Uterus (tissue), 4 donors: ENCODE results near the gene ASB13. TPM values are rescaled to one million over a fixed set of nuclear protein-coding genes. Genes with fewer than 3 reads are reported as not detected.
A peak's percentile ranks its signal among the peaks of the same experiment; 100 is the strongest.

Source experiments
- DNase-seq, 2 donors: peaks; one replicate each; pipeline ENCODE4 v3.0.0-alpha.2; 2019 to 2020
- H3K27ac ChIP-seq, 2 donors: fragments of 200-600 bp; sonication (generic); 1 replicate in 1 of 2; 2 replicates in 1 of 2; pipeline ENCODE4 v1.5.1; 2016 to 2018
- H3K27me3 ChIP-seq, 2 donors: fragments of 200-600 bp; sonication (generic); one replicate each; pipeline ENCODE4 v1.5.1; 2018 to 2019; ENCODE audit warnings: control low read depth in 1 of 2
- H3K36me3 ChIP-seq, 2 donors: fragments of 200-600 bp; sonication (generic); one replicate each; pipeline ENCODE4 v1.5.1; 2019; ENCODE audit warnings: control low read depth in 1 of 2
- H3K4me1 ChIP-seq, 2 donors: fragments of 200-600 bp; sonication (generic); one replicate each; pipeline ENCODE4 v1.5.1; 2018 to 2019; ENCODE audit warnings: control low read depth in 1 of 2
- H3K4me3 ChIP-seq, 2 donors: fragments of 200-600 bp; sonication (generic); 1 replicate in 1 of 2; 2 replicates in 1 of 2; pipeline ENCODE4 v1.5.1; 2018 to 2019; ENCODE audit warnings: mild to moderate bottlenecking in 1 of 2
- H3K9me3 ChIP-seq, 2 donors: fragments of 200-600 bp; sonication (generic); one replicate each; pipeline ENCODE4 v1.5.1; 2019; ENCODE audit warnings: control low read depth in 1 of 2
- POLR2A ChIP-seq, 2 donors: fragments of 450-650 bp; IDR thresholded peaks; one replicate each; pipeline ENCODE4 v1.6.1; 2016; ENCODE audit warnings: antibody characterized with exemption in 2 of 2, mild to moderate bottlenecking in 1 of 2, moderate library complexity in 1 of 2
- intact Hi-C: fragments of 100-400 bp; cut with DNase I; formaldehyde crosslinking; loops from one replicate; pipeline ENCODE4 v1.15.1; 2023; ENCODE audit warnings: low total_unique reads
- total RNA-seq, 4 donors: library from RNA; depleted of rRNA in 3 of 4; stranded (reverse); fragments of >200 nt in 3 of 4; gene quantifications; one replicate each; pipeline versions ENCODE4 v1.1.0 to v1.2.4, GENCODE V29; 2014 to 2023
- TF ChIP-seq, protein P1 (sequence below), 4 experiments: fragments of 200-600 bp in 2 of 4; fragments of 450-650 bp in 2 of 4; sonication (generic) in 2 of 4; IDR thresholded peaks; one replicate each; pipeline ENCODE4 v1.5.1; 2016 to 2019; ENCODE audit warnings: antibody characterized with exemption in 4 of 4, mild to moderate bottlenecking in 2 of 4, moderate library complexity in 1 of 4
- donor health status: DM: yes; HTN: yes; CAD: no.

ASB13 gene
- total RNA-seq, 4 donors from 2014 or later = 8.7 to 25.7 (median 17.9) TPM

DNA sequence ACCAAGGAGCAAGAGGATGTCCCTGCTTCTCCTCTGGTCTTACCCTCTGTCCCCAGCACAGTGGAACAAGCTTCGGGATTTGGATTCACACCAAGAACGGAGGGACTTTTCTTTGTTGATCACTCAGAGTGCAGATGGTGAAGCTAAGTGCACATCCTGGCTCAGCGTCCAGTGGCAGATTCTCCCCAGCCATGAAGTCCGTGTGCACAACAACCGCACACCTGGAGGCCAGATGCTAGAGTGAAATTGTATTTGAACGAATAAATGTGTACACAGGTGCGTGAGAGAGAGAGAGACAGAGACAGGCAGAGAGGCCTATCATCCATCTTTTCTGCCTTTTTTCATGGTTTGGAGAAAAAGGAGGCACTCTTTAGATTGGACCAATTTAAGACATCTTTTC is 31.5 kb downstream of the ASB13 start:
- H3K27me3 ChIP-seq = no peaks in the 10 kb centered on the region

GRCh38 chr10:5633166-5633749 is 33.1 kb downstream of the ASB13 start:
- no peak overlapping the region for H3K4me3 ChIP-seq
- H3K36me3 ChIP-seq = no peaks in the 10 kb centered on the region
- H3K4me1 ChIP-seq = peaks cover 0 to 3% of the 10 kb centered on the region in 2 donors
- H3K9me3 ChIP-seq = no peaks in the 10 kb centered on the region
- intact Hi-C loops = no loop called here
- no peaks in the 10 kb centered on the region for H3K27me3 ChIP-seq
- no peak for DNase-seq
- peak overlapping the region; percentile 56 to 59 for H3K27ac ChIP-seq
- TF ChIP-seq, protein P1, sequence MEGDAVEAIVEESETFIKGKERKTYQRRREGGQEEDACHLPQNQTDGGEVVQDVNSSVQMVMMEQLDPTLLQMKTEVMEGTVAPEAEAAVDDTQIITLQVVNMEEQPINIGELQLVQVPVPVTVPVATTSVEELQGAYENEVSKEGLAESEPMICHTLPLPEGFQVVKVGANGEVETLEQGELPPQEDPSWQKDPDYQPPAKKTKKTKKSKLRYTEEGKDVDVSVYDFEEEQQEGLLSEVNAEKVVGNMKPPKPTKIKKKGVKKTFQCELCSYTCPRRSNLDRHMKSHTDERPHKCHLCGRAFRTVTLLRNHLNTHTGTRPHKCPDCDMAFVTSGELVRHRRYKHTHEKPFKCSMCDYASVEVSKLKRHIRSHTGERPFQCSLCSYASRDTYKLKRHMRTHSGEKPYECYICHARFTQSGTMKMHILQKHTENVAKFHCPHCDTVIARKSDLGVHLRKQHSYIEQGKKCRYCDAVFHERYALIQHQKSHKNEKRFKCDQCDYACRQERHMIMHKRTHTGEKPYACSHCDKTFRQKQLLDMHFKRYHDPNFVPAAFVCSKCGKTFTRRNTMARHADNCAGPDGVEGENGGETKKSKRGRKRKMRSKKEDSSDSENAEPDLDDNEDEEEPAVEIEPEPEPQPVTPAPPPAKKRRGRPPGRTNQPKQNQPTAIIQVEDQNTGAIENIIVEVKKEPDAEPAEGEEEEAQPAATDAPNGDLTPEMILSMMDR (IDR thresholded peaks at IDR 0.05) = no peak
- no peak for TF ChIP-seq POLR2A (IDR thresholded peaks at IDR 0.05)

More for the DNA sequence above, 31.5 kb downstream of the ASB13 start:
- no peaks in the 10 kb centered on the region for H3K36me3 ChIP-seq
- intact Hi-C loops = no loop called here
- TF ChIP-seq, protein P1 (IDR thresholded peaks at IDR 0.05) = no peak
- no peak for TF ChIP-seq POLR2A (IDR thresholded peaks at IDR 0.05)
- H3K9me3 ChIP-seq = no peaks in the 10 kb centered on the region
- no peak overlapping the region for H3K4me3 ChIP-seq
- DNase-seq = no peak
- H3K4me1 ChIP-seq = peaks cover 0 to 3% of the 10 kb centered on the region in 2 donors
- no peak overlapping the region for H3K27ac ChIP-seq

DNA sequence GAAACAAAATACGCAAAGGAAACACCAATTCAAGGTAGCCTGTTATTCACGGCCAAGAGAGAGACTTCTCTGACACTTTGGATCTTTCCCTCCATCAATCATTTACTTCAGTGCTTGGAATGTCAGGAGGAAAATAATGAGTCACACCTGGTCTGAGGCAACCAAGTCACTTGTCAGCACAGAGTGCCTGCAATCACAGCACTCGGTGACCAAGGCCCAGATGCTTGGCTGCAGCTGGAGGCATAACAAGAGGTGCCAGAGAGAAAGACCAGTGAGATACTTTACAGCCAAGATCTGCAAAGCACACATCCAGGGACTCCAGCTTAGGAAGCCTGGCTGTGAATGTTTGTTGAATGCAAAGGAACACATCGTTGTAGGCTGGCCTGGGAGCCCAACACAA is 33.9 kb downstream of the ASB13 start:
- Histone ChIP-seq H3K36me3 (no peaks in the 10 kb centered on the region), H3K27me3 (no peaks in the 10 kb centered on the region), H3K4me3 (no peak overlapping the region), H3K27ac (peak overlapping the region; percentile 56 to 59), H3K4me1 (peaks cover 0 to 3% of the 10 kb centered on the region in 2 donors), H3K9me3 (no peaks in the 10 kb centered on the region)
- intact Hi-C loops = no loop called here
- no peak for TF ChIP-seq POLR2A (IDR thresholded peaks at IDR 0.05)
- TF ChIP-seq, protein P1 (IDR thresholded peaks at IDR 0.05) = no peak
- DNase-seq = no peak

GRCh38 chr10:5631936-5632335 is 34.5 kb downstream of the ASB13 start:
- Histone ChIP-seq H3K27ac (peak overlapping the region; percentile 56 to 59), H3K9me3 (no peaks in the 10 kb centered on the region), H3K4me3 (no peak overlapping the region), H3K27me3 (no peaks in the 10 kb centered on the region), H3K4me1 (peaks cover 0 to 3% of the 10 kb centered on the region in 2 donors), H3K36me3 (no peaks in the 10 kb centered on the region)
- TF ChIP-seq POLR2A (IDR thresholded peaks at IDR 0.05) = no peak
- TF ChIP-seq, protein P1 (IDR thresholded peaks at IDR 0.05) = no peak
- intact Hi-C loops = no loop called here
- no peak for DNase-seq

GRCh38 chr10:5630112-5630436 is 36.3 kb downstream of the ASB13 start:
- no peak overlapping the region for H3K4me3 ChIP-seq

More at GRCh38 chr10:5630112-5630436, 36.3 kb downstream of the ASB13 start:
- no peaks in the 10 kb centered on the region for H3K36me3 ChIP-seq
- H3K9me3 ChIP-seq = no peaks in the 10 kb centered on the region
- peaks cover 0 to 3% of the 10 kb centered on the region in 2 donors for H3K4me1 ChIP-seq
- TF ChIP-seq, protein P1 (IDR thresholded peaks at IDR 0.05) = no peak
- no peak for TF ChIP-seq POLR2A (IDR thresholded peaks at IDR 0.05)
- intact Hi-C loops = no loop called here
- DNase-seq = no peak
- no peaks in the 10 kb centered on the region for H3K27me3 ChIP-seq
- H3K27ac ChIP-seq = no peak overlapping the region
